Mesothelial cell of epicardium (in vitro differentiated cells): Measurements from ENCODE around the gene TACSTD2. TPM values are rescaled to one million over a fixed set of nuclear protein-coding genes. Genes with fewer than 3 reads are reported as not detected.
"Not testable (repeated sequence)": the region's sequence is repeated elsewhere in the genome, so short reads cannot be mapped to it uniquely, and the experiment has no call there.

Experiments
- DNase-seq, 2 experiments: peaks; one replicate each; pipeline ENCODE4 v3.0.0; 2021; ENCODE audit warnings: low spot score in 2 of 2; ENCODE audit not compliant: unreplicated experiment in 2 of 2
- H3K27ac Mint-ChIP-seq: 2 replicates; pipeline ENCODE4 v1.8.0; 2021; ENCODE audit warnings: mixed read lengths
- H3K27me3 Mint-ChIP-seq: 2 replicates; pipeline ENCODE4 v1.8.0; 2021; ENCODE audit warnings: low read depth, mixed read lengths
- H3K36me3 Mint-ChIP-seq: 2 replicates; pipeline ENCODE4 v1.8.0; 2021; ENCODE audit warnings: mixed read lengths
- H3K4me1 Mint-ChIP-seq: 2 replicates; pipeline ENCODE4 v1.8.0; 2021; ENCODE audit warnings: mixed read lengths
- H3K4me3 Mint-ChIP-seq: 2 replicates; pipeline ENCODE4 v1.8.0; 2021; ENCODE audit warnings: mild to moderate bottlenecking, moderate library complexity, mixed read lengths
- H3K9me3 Mint-ChIP-seq: 2 replicates; pipeline ENCODE4 v1.8.0; 2021; ENCODE audit warnings: mixed read lengths
- CTCF ChIP-seq: fragments of 200-600 bp; sonication (generic); IDR thresholded peaks from one replicate; pipeline ENCODE4 v1.5.0; 2021; ENCODE audit warnings: antibody characterized with exemption; ENCODE audit not compliant: unreplicated experiment
- total RNA-seq: library from RNA; stranded (reverse); gene quantifications from 3 replicates; pipeline ENCODE4 v1.2.1, GENCODE V29; 2021

Gene TACSTD2
- total RNA-seq, 1 donor from 2014 or later, result 22.7 TPM

GRCh38 chr1:58570817-58571216 lies 6.2 kb downstream of the TACSTD2 start:
- peak overlapping the region; percentile 98 for H3K27ac Mint-ChIP-seq
- no peak for DNase-seq
- peaks cover 35% of the 10 kb centered on the region for H3K4me1 Mint-ChIP-seq
- peaks cover 3% of the 10 kb centered on the region for H3K27me3 Mint-ChIP-seq
- H3K36me3 Mint-ChIP-seq, result no peaks in the 10 kb centered on the region
- H3K9me3 Mint-ChIP-seq, result no peaks in the 10 kb centered on the region
- TF ChIP-seq CTCF, result no peak
- H3K4me3 Mint-ChIP-seq, result no peak overlapping the region

- H3K4me1 Mint-ChIP-seq, result peaks cover 31% of the 10 kb centered on the region
Measured at GRCh38 chr1:58570094-58570493, 7.0 kb downstream of the TACSTD2 start.

GRCh38 chr1:58568911-58569310 lies 8.1 kb downstream of the TACSTD2 start:
- DNase-seq, result no peak
- H3K4me1 Mint-ChIP-seq, result peaks cover 27% of the 10 kb centered on the region
- no peak for TF ChIP-seq CTCF
- no peaks in the 10 kb centered on the region for H3K36me3 Mint-ChIP-seq
- no peak overlapping the region for H3K4me3 Mint-ChIP-seq
- H3K9me3 Mint-ChIP-seq, result no peaks in the 10 kb centered on the region
- H3K27me3 Mint-ChIP-seq, result no peaks in the 10 kb centered on the region
- H3K27ac Mint-ChIP-seq, result no peak overlapping the region

More at GRCh38 chr1:58570094-58570493, 7.0 kb downstream of the TACSTD2 start:
- Mint-ChIP-seq H3K36me3 (no peaks in the 10 kb centered on the region), H3K9me3 (no peaks in the 10 kb centered on the region), H3K27me3 (no peaks in the 10 kb centered on the region), H3K4me3 (no peak overlapping the region), H3K27ac (no peak overlapping the region)
- TF ChIP-seq CTCF, result no peak
- DNase-seq, result no peak

GRCh38 chr1:58568271-58568860 lies 8.7 kb downstream of the TACSTD2 start:
- Mint-ChIP-seq H3K9me3 (no peaks in the 10 kb centered on the region), H3K4me1 (peaks cover 21% of the 10 kb centered on the region), H3K27me3 (no peaks in the 10 kb centered on the region), H3K27ac (no peak overlapping the region), H3K4me3 (no peak overlapping the region), H3K36me3 (no peaks in the 10 kb centered on the region)
- no peak for TF ChIP-seq CTCF
- no peak for DNase-seq

- TF ChIP-seq CTCF, result no peak
- no peak overlapping the region for H3K4me3 Mint-ChIP-seq
- no peaks in the 10 kb centered on the region for H3K36me3 Mint-ChIP-seq
- peaks cover 3% of the 10 kb centered on the region for H3K9me3 Mint-ChIP-seq
- H3K4me1 Mint-ChIP-seq, result peaks cover 1% of the 10 kb centered on the region
- H3K27me3 Mint-ChIP-seq, result no peaks in the 10 kb centered on the region
- no peak for DNase-seq
- H3K27ac Mint-ChIP-seq, result no peak overlapping the region
Measured at GRCh38 chr1:58566339-58566738, 10.7 kb downstream of the TACSTD2 start.

GRCh38 chr1:58563715-58564114 lies 13.3 kb downstream of the TACSTD2 start:
- not testable (repeated sequence) for H3K27ac Mint-ChIP-seq, DNase-seq, H3K4me1 Mint-ChIP-seq, H3K36me3 Mint-ChIP-seq, H3K27me3 Mint-ChIP-seq, H3K4me3 Mint-ChIP-seq
- peaks cover 16% of the 10 kb centered on the region for H3K9me3 Mint-ChIP-seq
